Liver (tissue), 3 donors: ENCODE measurements around the gene B4GALT6.

Experiments used
- CTCF ChIP-seq: fragments of 150-350 bp; IDR thresholded peaks from 2 replicates; pipeline ENCODE4 v1.5.1; 2017; ENCODE audit warnings: improper control_type of control experiment, low read depth, low read length; ENCODE audit not compliant: missing input control
- FOXA1 ChIP-seq: IDR thresholded peaks from 2 replicates; pipeline ENCODE4 v1.6.1; 2016; ENCODE audit warnings: antibody characterized with exemption
- RAD21 ChIP-seq, 2 donors: IDR thresholded peaks; 2 replicates each; pipeline ENCODE4 v1.6.1; 2016; ENCODE audit warnings: antibody characterized with exemption in 2 of 2, mild to moderate bottlenecking in 2 of 2
- REST ChIP-seq: IDR thresholded peaks from 2 replicates; pipeline ENCODE4 v1.6.1; 2016; ENCODE audit warnings: antibody characterized with exemption, mild to moderate bottlenecking
- RXRA ChIP-seq, 2 donors: IDR thresholded peaks; 2 replicates each; pipeline ENCODE4 v1.6.1; 2017 to 2018; ENCODE audit warnings: antibody characterized with exemption in 2 of 2, mild to moderate bottlenecking in 1 of 2
- SP1 ChIP-seq: IDR thresholded peaks from 2 replicates; pipeline ENCODE4 v1.6.1; 2018; ENCODE audit warnings: antibody characterized with exemption, mild to moderate bottlenecking
- TAF1 ChIP-seq: conservative IDR thresholded peaks from 2 replicates; pipeline ENCODE4 v1.6.1; 2016; ENCODE audit warnings: antibody characterized with exemption, mild to moderate bottlenecking
- TF ChIP-seq, protein P1 (sequence below): IDR thresholded peaks from 2 replicates; pipeline ENCODE4 v1.6.1; 2016; ENCODE audit warnings: antibody characterized with exemption
- TF ChIP-seq, protein P2 (sequence below): IDR thresholded peaks from 2 replicates; pipeline ENCODE4 v1.6.1; 2016; ENCODE audit warnings: antibody characterized with exemption
- donor health status: healthy.
- donor health status: healthy.

DNA sequence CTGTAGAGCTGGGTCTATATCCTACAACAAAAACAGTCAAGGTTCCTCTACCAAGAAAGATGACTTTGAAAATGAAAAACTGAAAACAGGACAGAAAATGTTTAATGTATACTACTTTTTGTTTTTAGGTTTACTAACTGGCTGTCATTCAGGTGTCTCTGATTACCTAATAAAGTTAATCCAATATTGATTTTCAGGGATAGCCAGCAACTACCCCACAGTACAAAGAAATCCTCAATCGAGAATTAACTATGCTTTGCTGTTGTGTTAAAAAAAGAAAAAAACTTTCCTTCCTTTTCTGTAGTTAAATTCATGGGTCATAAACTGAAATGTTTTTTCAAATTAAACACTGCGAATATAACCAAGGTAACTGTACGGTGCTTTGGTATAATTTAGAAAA lies 46.9 kb downstream of the B4GALT6 start:
- TF ChIP-seq CTCF (no peak), RXRA (IDR thresholded peaks at IDR 0.05) (no peak), RAD21 (IDR thresholded peaks at IDR 0.05) (no peak), REST (no peak), TAF1 (no peak), SP1 (no peak), FOXA1 (no peak)
- TF ChIP-seq, protein P1, sequence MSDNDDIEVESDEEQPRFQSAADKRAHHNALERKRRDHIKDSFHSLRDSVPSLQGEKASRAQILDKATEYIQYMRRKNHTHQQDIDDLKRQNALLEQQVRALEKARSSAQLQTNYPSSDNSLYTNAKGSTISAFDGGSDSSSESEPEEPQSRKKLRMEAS, result no peak
- TF ChIP-seq, protein P2, sequence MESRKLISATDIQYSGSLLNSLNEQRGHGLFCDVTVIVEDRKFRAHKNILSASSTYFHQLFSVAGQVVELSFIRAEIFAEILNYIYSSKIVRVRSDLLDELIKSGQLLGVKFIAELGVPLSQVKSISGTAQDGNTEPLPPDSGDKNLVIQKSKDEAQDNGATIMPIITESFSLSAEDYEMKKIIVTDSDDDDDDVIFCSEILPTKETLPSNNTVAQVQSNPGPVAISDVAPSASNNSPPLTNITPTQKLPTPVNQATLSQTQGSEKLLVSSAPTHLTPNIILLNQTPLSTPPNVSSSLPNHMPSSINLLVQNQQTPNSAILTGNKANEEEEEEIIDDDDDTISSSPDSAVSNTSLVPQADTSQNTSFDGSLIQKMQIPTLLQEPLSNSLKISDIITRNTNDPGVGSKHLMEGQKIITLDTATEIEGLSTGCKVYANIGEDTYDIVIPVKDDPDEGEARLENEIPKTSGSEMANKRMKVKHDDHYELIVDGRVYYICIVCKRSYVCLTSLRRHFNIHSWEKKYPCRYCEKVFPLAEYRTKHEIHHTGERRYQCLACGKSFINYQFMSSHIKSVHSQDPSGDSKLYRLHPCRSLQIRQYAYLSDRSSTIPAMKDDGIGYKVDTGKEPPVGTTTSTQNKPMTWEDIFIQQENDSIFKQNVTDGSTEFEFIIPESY, result no peak
